ENCODE data around the gene MUS81. TPM values are rescaled to one million over a fixed set of nuclear protein-coding genes. Genes with fewer than 3 reads are reported as not detected.

Gene MUS81
- total and polyA plus RNA-seq, 9 of the 15 experiments (the other 6 are each of a cell fraction or from before 2014, with no cell fraction given): 13.4 to 118 (median 53.7) TPM

- TF ChIP-seq RERE (CRISPR knock-in tag; IDR thresholded peaks at IDR 0.05; ENCODE audit: borderline replicate concordance) (0 out of 2 replicates have a peak, but pooled peaks have one; percentile 25), NFATC3 (IDR thresholded peaks at IDR 0.05) (no peak), XRCC4 (IDR thresholded peaks at IDR 0.05; ENCODE audit: extremely low read depth, insufficient read depth, insufficient read length) (no peak), ETS2 (tag; IDR thresholded peaks at IDR 0.05; ENCODE audit: borderline replicate concordance, poor library complexity, severe bottlenecking) (no peak), PTTG1 (tag; IDR thresholded peaks at IDR 0.05; ENCODE audit: low read depth) (no peak), ZFP1 (CRISPR knock-in tag; IDR thresholded peaks at IDR 0.05) (no peak), EGR1 (conservative IDR thresholded peaks at IDR 0.05) (0 out of 2 replicates have a peak, but pooled peaks have one; percentile 7), CREB3L1 (IDR thresholded peaks at IDR 0.05; ENCODE audit: borderline replicate concordance, low read depth) (no peak), ZNF3 (CRISPR knock-in tag; IDR thresholded peaks at IDR 0.05) (no peak), ZNF655 (CRISPR knock-in tag; IDR thresholded peaks at IDR 0.05) (no peak), ZMIZ1 (IDR thresholded peaks at IDR 0.05; ENCODE audit: low read depth in 2 of 2, low read length in 2 of 2) (no peak; a peak in 1 of 4 replicates), HLTF (IDR thresholded peaks at IDR 0.05) (no peak), STAT5A (IDR thresholded peaks at IDR 0.05; ENCODE audit: borderline replicate concordance, low read length) (no peak), ZNF232 (CRISPR knock-in tag; IDR thresholded peaks at IDR 0.05) (no peak; the same call in 1 of the 2 replicates), HOXB6 (CRISPR knock-in tag; IDR thresholded peaks at IDR 0.05; ENCODE audit: borderline replicate concordance) (no peak)
These were observed 31.2 kb downstream of the MUS81 start (continued) for GRCh38 chr11:65891219-65892136.
